HEK293 (cell line): Measurements from ENCODE around the gene FASLG.

Experiments
- CTCF ChIA-PET: fragments of 350-600 bp; formaldehyde crosslinking; extraction: SDS; loops from one replicate; lab custom pipeline; 2021; ENCODE audit warnings: antibody characterized with exemption; lab: Yijun Ruan, JAX
- POLR2A ChIA-PET: fragments of 300-600 bp; formaldehyde crosslinking; extraction: SDS; loops from one replicate; lab custom pipeline; 2020; ENCODE audit warnings: antibody characterized with exemption, inconsistent platforms; lab: Yijun Ruan, JAX
- H3K27ac ChIP-seq: fragments of 200-500 bp; sonication (Bioruptor generic); 2 replicates; pipeline ENCODE4 v1.5.1; 2014; ENCODE audit warnings: low read depth, low read length, control low read depth, inconsistent platforms; ENCODE audit errors: extremely low read depth
- H3K36me3 ChIP-seq, 2 experiments: fragments of 200-500 bp in 1 of 2; sonication (Bioruptor generic) in 1 of 2; 1 replicate in 1 of 2; 2 replicates in 1 of 2; pipeline ENCODE4 v1.5.1; 2014 to 2017; ENCODE audit warnings: inconsistent platforms in 2 of 2, low read length in 2 of 2; ENCODE audit not compliant: control insufficient read depth in 2 of 2, insufficient read depth in 1 of 2
- H3K4me1 ChIP-seq: fragments of 200-500 bp; sonication (Bioruptor generic); 2 replicates; pipeline ENCODE4 v1.5.1; 2014; ENCODE audit warnings: mild to moderate bottlenecking, low read length, inconsistent platforms; ENCODE audit not compliant: control insufficient read depth, insufficient read depth
- H3K4me3 ChIP-seq: 2 replicates; pipeline ENCODE4 v1.5.1; 2011; ENCODE audit warnings: low read depth, mild to moderate bottlenecking, control low read depth, low read length, moderate library complexity
- H3K9me3 ChIP-seq: fragments of 200-500 bp; sonication (Bioruptor generic); 2 replicates; pipeline ENCODE4 v1.5.1; 2014; ENCODE audit warnings: low read depth, low read length, inconsistent platforms; ENCODE audit not compliant: control insufficient read depth, insufficient read depth
- GLIS1 ChIP-seq: fragments of 450-650 bp; formaldehyde crosslinking; IDR thresholded peaks from 2 replicates; pipeline ENCODE4 v1.5.1; 2016; ENCODE audit warnings: missing biosample characterization, missing genetic modification characterization
- PBX3 ChIP-seq: sonication (generic); formaldehyde crosslinking; IDR thresholded peaks from 2 replicates; pipeline ENCODE4 v1.8.1; 2022; ENCODE audit warnings: mild to moderate bottlenecking, moderate library complexity, missing genetic modification reagents
- REST ChIP-seq: fragments of 450-650 bp; formaldehyde crosslinking; IDR thresholded peaks from 2 replicates; pipeline ENCODE4 v1.5.1; 2016; ENCODE audit warnings: missing biosample characterization, missing genetic modification characterization
- SCRT1 ChIP-seq: fragments of 450-650 bp; formaldehyde crosslinking; IDR thresholded peaks from 2 replicates; pipeline ENCODE4 v1.5.1; 2016; ENCODE audit warnings: missing biosample characterization, missing genetic modification characterization, borderline replicate concordance
- TRIM28 ChIP-seq: IDR thresholded peaks from 2 replicates; pipeline ENCODE4 v1.6.1; 2011; ENCODE audit warnings: low read length, control low read depth, borderline replicate concordance
- ZIC2 ChIP-seq: fragments of 450-650 bp; formaldehyde crosslinking; IDR thresholded peaks from 2 replicates; pipeline ENCODE4 v1.5.1; 2016; ENCODE audit warnings: missing biosample characterization, missing genetic modification characterization
- ZNF140 ChIP-seq: fragments of 450-650 bp; formaldehyde crosslinking; IDR thresholded peaks from 2 replicates; pipeline ENCODE4 v1.5.1; 2016; ENCODE audit warnings: missing biosample characterization, missing genetic modification characterization
- ZNF223 ChIP-seq: fragments of 450-650 bp; formaldehyde crosslinking; IDR thresholded peaks from 2 replicates; pipeline ENCODE4 v1.5.1; 2016; ENCODE audit warnings: missing biosample characterization, missing genetic modification characterization
- ZNF394 ChIP-seq: fragments of 450-650 bp; formaldehyde crosslinking; IDR thresholded peaks from 2 replicates; pipeline ENCODE4 v1.5.1; 2016; ENCODE audit warnings: missing biosample characterization, missing genetic modification characterization, mild to moderate bottlenecking, moderate library complexity, borderline replicate concordance
- ZNF514 ChIP-seq: fragments of 450-650 bp; formaldehyde crosslinking; IDR thresholded peaks from 2 replicates; pipeline ENCODE4 v1.5.1; 2016; ENCODE audit warnings: missing biosample characterization, missing genetic modification characterization
- ZNF555 ChIP-seq: fragments of 450-650 bp; formaldehyde crosslinking; conservative IDR thresholded peaks from 2 replicates; pipeline ENCODE4 v1.5.1; 2017; ENCODE audit warnings: missing biosample characterization, mild to moderate bottlenecking, missing genetic modification characterization, inconsistent platforms
- ZNF654 ChIP-seq: fragments of 450-650 bp; formaldehyde crosslinking; IDR thresholded peaks from 2 replicates; pipeline ENCODE4 v1.5.1; 2016; ENCODE audit warnings: low read depth, missing biosample characterization, missing genetic modification characterization
- ZNF670 ChIP-seq: fragments of 450-650 bp; formaldehyde crosslinking; IDR thresholded peaks from 2 replicates; pipeline ENCODE4 v1.5.1; 2016; ENCODE audit warnings: missing biosample characterization, missing genetic modification characterization, low read depth
- ZNF791 ChIP-seq: fragments of 450-650 bp; formaldehyde crosslinking; IDR thresholded peaks from 2 replicates; pipeline ENCODE4 v1.5.1; 2016; ENCODE audit warnings: missing biosample characterization, missing genetic modification characterization
- ZSCAN4 ChIP-seq: fragments of 450-650 bp; formaldehyde crosslinking; IDR thresholded peaks from 2 replicates; pipeline ENCODE4 v1.5.1; 2017; ENCODE audit warnings: missing biosample characterization, missing genetic modification characterization
- TF ChIP-seq, protein P1 (sequence below): fragments of 450-650 bp; formaldehyde crosslinking; IDR thresholded peaks from 2 replicates; pipeline ENCODE4 v1.5.1; 2016; ENCODE audit warnings: missing biosample characterization, missing genetic modification characterization
- TF ChIP-seq, protein P2 (sequence below): fragments of 450-650 bp; formaldehyde crosslinking; IDR thresholded peaks from 2 replicates; pipeline ENCODE4 v1.5.1; 2016; ENCODE audit warnings: missing biosample characterization, missing genetic modification characterization

Gene FASLG

GRCh38 chr1:172658871-172659453, at the start of gene FASLG:
Gene FASLG (plus strand): TSS chr1:172659103. CDS start chr1:172659202, 99 bp downstream.
- Histone ChIP-seq H3K9me3 (no peaks in the 10 kb centered on the region), H3K4me3 (no peak within 1 kb of the TSS), H3K36me3 (no peaks in the 10 kb centered on the region), H3K4me1 (no peaks in the 10 kb centered on the region), H3K27ac (no peak within 1 kb of the TSS)
- POLR2A ChIA-PET, result no interaction called here
- CTCF ChIA-PET, result no interaction called here
- TF ChIP-seq, protein P1, sequence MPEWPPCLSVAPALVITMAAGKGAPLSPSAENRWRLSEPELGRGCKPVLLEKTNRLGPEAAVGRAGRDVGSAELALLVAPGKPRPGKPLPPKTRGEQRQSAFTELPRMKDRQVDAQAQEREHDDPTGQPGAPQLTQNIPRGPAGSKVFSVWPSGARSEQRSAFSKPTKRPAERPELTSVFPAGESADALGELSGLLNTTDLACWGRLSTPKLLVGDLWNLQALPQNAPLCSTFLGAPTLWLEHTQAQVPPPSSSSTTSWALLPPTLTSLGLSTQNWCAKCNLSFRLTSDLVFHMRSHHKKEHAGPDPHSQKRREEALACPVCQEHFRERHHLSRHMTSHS (tag by site-specific recombination), result no peak
- TF ChIP-seq ZIC2 (tag by site-specific recombination), result no peak

- TF ChIP-seq ZNF654 (peak; percentile 11; the same call in 1 of the 2 replicates), ZSCAN4 (tag by site-specific recombination) (no peak)
- H3K36me3 ChIP-seq, result peaks cover 0 to 6% of the 10 kb centered on the region in 2 experiments; a peak in 1 of 3 replicates
- ChIA-PET POLR2A (no interaction called here), CTCF (interaction anchor here (0.6 to 2.3 kb wide), 7 partner anchors 11 to 114 kb away, joined by 3 to 15 read pairs (median 4); no protein-coding TSS in a partner anchor)
- H3K9me3 ChIP-seq, result no peaks in the 10 kb centered on the region
- no peak overlapping the region for H3K27ac ChIP-seq
- no peak overlapping the region for H3K4me3 ChIP-seq
- peaks cover 5% of the 10 kb centered on the region; the same call in 1 of the 2 replicates for H3K4me1 ChIP-seq
These were observed 49.4 kb upstream of the FASLG start for GRCh38 chr1:172609528-172609927.

DNA sequence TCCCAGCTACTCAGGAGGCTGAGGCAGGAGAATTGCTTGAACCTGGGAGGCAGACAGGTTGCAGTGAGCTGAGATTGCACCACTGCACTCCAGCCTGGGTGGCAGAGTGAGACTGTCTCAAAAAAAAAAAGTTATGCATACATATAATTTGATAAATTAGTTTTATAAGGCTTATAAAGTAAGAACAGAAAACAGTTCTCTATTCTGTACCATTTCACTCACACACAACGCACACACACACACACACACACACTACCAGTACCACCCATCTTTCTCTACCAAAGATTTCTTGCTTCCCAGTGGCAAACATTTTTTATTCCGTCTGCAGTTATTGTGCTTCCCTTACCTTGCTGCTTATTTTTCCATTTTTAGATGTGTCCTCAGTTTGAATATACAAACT, 46.4 kb upstream of the FASLG start:
- H3K4me3 ChIP-seq, result no peak overlapping the region
- H3K4me1 ChIP-seq, result peaks cover 3% of the 10 kb centered on the region; the same call in 1 of the 2 replicates
- POLR2A ChIA-PET, result no interaction called here
- no peaks in the 10 kb centered on the region for H3K9me3 ChIP-seq
- TF ChIP-seq ZNF555 (tag by site-specific recombination), result no peak
- no peak for TF ChIP-seq TRIM28
- H3K27ac ChIP-seq, result no peak overlapping the region
- peaks cover 0 to 6% of the 10 kb centered on the region in 2 experiments; a peak in 1 of 3 replicates for H3K36me3 ChIP-seq
- CTCF ChIA-PET, result no interaction called here

- CTCF ChIA-PET, result interaction anchor here (0.6 to 0.9 kb wide), 2 partner anchors 27 to 112 kb away, joined by 3 read pairs; no protein-coding TSS in a partner anchor
- Histone ChIP-seq H3K36me3 (peaks cover 0 to 6% of the 10 kb centered on the region in 2 experiments; a peak in 1 of 3 replicates), H3K27ac (no peak overlapping the region), H3K4me1 (no peaks in the 10 kb centered on the region; the same call in 1 of the 2 replicates), H3K9me3 (no peaks in the 10 kb centered on the region), H3K4me3 (no peak overlapping the region)
- POLR2A ChIA-PET, result no interaction called here
- TF ChIP-seq ZIC2 (tag by site-specific recombination), result no peak
- no peak for TF ChIP-seq GLIS1
- TF ChIP-seq ZNF223 (tag by site-specific recombination), result no peak
- TF ChIP-seq REST (tag by site-specific recombination), result no peak
- no peak for TF ChIP-seq ZNF394
- no peak for TF ChIP-seq ZNF791 (tag by site-specific recombination)
- no peak for TF ChIP-seq SCRT1 (tag by site-specific recombination)
- TF ChIP-seq ZNF514 (tag by site-specific recombination), result no peak
- TF ChIP-seq PBX3 (CRISPR knock-in tag), result no peak
- no peak for TF ChIP-seq ZNF670 (tag by site-specific recombination)
- no peak for TF ChIP-seq ZNF140 (tag by site-specific recombination)
- TF ChIP-seq, protein P2, sequence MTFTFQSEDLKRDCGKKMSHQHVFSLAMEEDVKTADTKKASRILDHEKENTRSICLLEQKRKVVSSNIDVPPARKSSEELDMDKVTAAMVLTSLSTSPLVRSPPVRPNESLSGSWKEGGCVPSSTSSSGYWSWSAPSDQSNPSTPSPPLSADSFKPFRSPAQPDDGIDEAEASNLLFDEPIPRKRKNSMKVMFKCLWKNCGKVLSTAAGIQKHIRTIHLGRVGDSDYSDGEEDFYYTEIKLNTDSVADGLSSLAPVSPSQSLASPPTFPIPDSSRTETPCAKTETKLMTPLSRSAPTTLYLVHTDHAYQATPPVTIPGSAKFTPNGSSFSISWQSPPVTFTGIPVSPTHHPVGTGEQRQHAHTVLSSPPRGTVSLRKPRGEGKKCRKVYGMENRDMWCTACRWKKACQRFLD (tag by site-specific recombination), result no peak
These were observed 45.6 kb upstream of the FASLG start for GRCh38 chr1:172613294-172613693.
